Heart right ventricle (tissue), 16 donors: ENCODE results near the gene KMT2B. TPM values are rescaled to one million over a fixed set of nuclear protein-coding genes. Genes with fewer than 3 reads are reported as not detected.

Experiments
- ATAC-seq, 8 donors: fragments of 200-7000 bp; cut with Tn5 transposase; one replicate each; pipeline ENCODE4 v1.9.1; 2020; ENCODE audit warnings: mild to moderate bottlenecking in 8 of 8, moderate library complexity in 8 of 8, moderate number of reproducible peaks in 1 of 8
- DNase-seq, 2 donors: peaks; one replicate each; pipeline ENCODE4 v3.0.0-alpha.2; 2020
- H3K27ac ChIP-seq, 10 donors: fragments of 200-600 bp; sonication (generic) in 2 of 10; one replicate each; pipeline versions ENCODE4 v1.5.0 to v1.8.0; 2020 to 2022; ENCODE audit warnings: mild to moderate bottlenecking in 3 of 10
- H3K27me3 ChIP-seq, 7 donors: fragments of 200-600 bp; one replicate each; pipeline ENCODE4 v1.8.0; 2021 to 2022; ENCODE audit warnings: mild to moderate bottlenecking in 2 of 7
- H3K36me3 ChIP-seq, 9 donors: fragments of 200-600 bp; sonication (generic) in 1 of 9; one replicate each; pipeline versions ENCODE4 v1.5.0 to v1.8.0; 2020 to 2022; ENCODE audit warnings: mild to moderate bottlenecking in 2 of 9
- H3K4me1 ChIP-seq, 9 donors: fragments of 200-600 bp; sonication (generic) in 1 of 9; one replicate each; pipeline versions ENCODE4 v1.5.0 to v1.8.0; 2020 to 2022; ENCODE audit warnings: mild to moderate bottlenecking in 4 of 9
- H3K4me3 ChIP-seq, 10 donors: fragments of 200-600 bp; sonication (generic) in 2 of 10; one replicate each; pipeline versions ENCODE4 v1.5.0 to v1.8.0; 2020 to 2022; ENCODE audit warnings: mild to moderate bottlenecking in 7 of 10, moderate library complexity in 2 of 10
- H3K9me3 ChIP-seq, 11 donors: fragments of 200-600 bp in 10 of 11; sonication (generic) in 2 of 11; one replicate each; pipeline versions ENCODE4 v1.5.0 to v1.8.0; 2013 to 2022; ENCODE audit warnings: mild to moderate bottlenecking in 2 of 11, control low read depth in 1 of 11, moderate library complexity in 1 of 11
- WGBS, 2 donors: extraction: QIAGEN DNeasy Blood & Tissue Kit; methylation state at CpG; one replicate each; pipeline ENCODE4 v1.1.7; 2013; ENCODE audit warnings: inconsistent platforms in 1 of 2; 5-methylcytosine and 5-hydroxymethylcytosine counted together
- intact Hi-C, 10 donors: fragments of 100-400 bp; cut with DNase I; formaldehyde crosslinking; loops; one replicate each; pipeline versions ENCODE4 v1.11.1 to v1.14.2; 2022
- polyA plus RNA-seq, 2 donors: library from polyadenylated mRNA; stranded (reverse); fragments of 200-250 nt; gene quantifications; one replicate each; pipeline ENCODE4 v1.2.3, GENCODE V29; 2013
- total RNA-seq, 10 donors: library from RNA; stranded (reverse); fragmentation: NEBNext Ultra II Directional in 3 of 10; extraction: Animal tissue kit (Norgen Biotek cat#: 25700) in 3 of 10; gene quantifications; one replicate each; pipeline versions ENCODE4 v1.2.1 to v1.2.4, GENCODE V29; 2021 to 2023
- TF ChIP-seq, protein P1 (sequence below), 9 donors: fragments of 200-600 bp; sonication (generic) in 2 of 9; IDR thresholded peaks; one replicate each; pipeline versions ENCODE4 v1.5.0 to v1.8.0; 2021 to 2022; ENCODE audit warnings: antibody characterized with exemption in 9 of 9, mild to moderate bottlenecking in 5 of 9, moderate library complexity in 1 of 9
- donor health status: Arrhythmogenic right ventricular cardiomyopathy.
- donor health status: ischemic (EF 13 %, LVEDD 7.1; RV severe dilation, severe dysfunction).
- donor health status: healthy with polysubstance abuse.
- donor health status: DM: no; HTN: yes; CAD: no.
- donor health status: DM: no; HTN: no; CAD: no.
- donor health status: ischemic (EF 25% LVEDD 6.9; RV normal size, moderate dysfunction).
- donor health status: ischemic (EF 25% LVEDD 5.7; RV mildly dilated, moderate dysfunction).
- donor health status: healthy.
- donor health status: DM: yes; HTN: yes; CAD: no.
- donor health status: Ischemic cardiomyopathy.
- donor health status: ischemic (EF 35%, LVEDD 5.7; RV mildly dilated, moderate dysfunction).
- donor health status: nonischemic (EF 11% LVEDD 7.7; RV severe dilation, severe dysfunction).
- donor health status: DM: yes; HTN: yes; CAD: no.
- donor health status: PGD.
- donor health status: ischemic (EF 29% LVEDD 5.4; RV normal size, mild dysfunction).
- donor health status: nonischemic (EF 23%, LVEDD 6.1; RV moderate dilation, normal function).

Gene KMT2B
- total and polyA plus RNA-seq, 12 donors, result 10.8 to 28.7 (median 14.8) TPM

DNA sequence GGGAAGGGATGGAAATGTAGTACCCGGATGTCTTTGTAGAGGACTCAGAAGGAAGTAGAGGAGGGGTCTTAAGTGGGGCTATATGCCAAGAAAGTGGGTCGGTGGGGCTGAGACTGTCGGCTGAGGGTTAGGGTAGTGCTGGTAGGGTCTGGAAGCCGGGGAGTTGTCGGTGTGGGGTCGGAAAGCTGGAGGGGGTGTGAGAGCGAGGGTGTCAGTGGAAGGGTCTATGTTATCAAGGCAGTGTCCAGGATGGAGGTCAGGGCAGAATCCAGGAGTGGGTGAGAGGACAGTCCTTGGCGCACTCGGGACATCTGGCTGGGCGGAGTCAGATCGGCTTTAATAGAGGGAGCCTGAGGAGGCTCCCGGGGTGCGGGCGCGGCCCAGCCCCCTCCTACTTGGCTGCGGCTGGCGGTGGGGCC is 37.3 kb downstream of the KMT2B start:
- Histone ChIP-seq H3K4me1 (peaks cover 4 to 61% (median 40%) of the 10 kb centered on the region in 9 donors), H3K9me3 (no peaks in the 10 kb centered on the region), H3K27me3 (peaks cover 0 to 15% (median 0%) of the 10 kb centered on the region in 7 donors), H3K27ac (peak overlapping the region; percentile 88 to 99 (median 98)), H3K36me3 (peaks cover 0 to 36% (median 18%) of the 10 kb centered on the region in 9 donors), H3K4me3 (peak overlapping the region in 9 of 10 donors; percentile 71 to 99 (median 85))
- intact Hi-C loops, result loop anchor here in 1 of 10 donors (5.0 kb wide), 1 partner anchor 177 kb away; no protein-coding TSS in a partner anchor
- TF ChIP-seq, protein P1, sequence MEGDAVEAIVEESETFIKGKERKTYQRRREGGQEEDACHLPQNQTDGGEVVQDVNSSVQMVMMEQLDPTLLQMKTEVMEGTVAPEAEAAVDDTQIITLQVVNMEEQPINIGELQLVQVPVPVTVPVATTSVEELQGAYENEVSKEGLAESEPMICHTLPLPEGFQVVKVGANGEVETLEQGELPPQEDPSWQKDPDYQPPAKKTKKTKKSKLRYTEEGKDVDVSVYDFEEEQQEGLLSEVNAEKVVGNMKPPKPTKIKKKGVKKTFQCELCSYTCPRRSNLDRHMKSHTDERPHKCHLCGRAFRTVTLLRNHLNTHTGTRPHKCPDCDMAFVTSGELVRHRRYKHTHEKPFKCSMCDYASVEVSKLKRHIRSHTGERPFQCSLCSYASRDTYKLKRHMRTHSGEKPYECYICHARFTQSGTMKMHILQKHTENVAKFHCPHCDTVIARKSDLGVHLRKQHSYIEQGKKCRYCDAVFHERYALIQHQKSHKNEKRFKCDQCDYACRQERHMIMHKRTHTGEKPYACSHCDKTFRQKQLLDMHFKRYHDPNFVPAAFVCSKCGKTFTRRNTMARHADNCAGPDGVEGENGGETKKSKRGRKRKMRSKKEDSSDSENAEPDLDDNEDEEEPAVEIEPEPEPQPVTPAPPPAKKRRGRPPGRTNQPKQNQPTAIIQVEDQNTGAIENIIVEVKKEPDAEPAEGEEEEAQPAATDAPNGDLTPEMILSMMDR (IDR thresholded peaks at IDR 0.05), result no peak
- peak in 2 of 8 donors; percentile 2 to 27 for ATAC-seq
- 33 to 39% methylated on average over 11 to 17 of the region's 17 CpGs for WGBS, 2 donors
- no peak for DNase-seq

DNA sequence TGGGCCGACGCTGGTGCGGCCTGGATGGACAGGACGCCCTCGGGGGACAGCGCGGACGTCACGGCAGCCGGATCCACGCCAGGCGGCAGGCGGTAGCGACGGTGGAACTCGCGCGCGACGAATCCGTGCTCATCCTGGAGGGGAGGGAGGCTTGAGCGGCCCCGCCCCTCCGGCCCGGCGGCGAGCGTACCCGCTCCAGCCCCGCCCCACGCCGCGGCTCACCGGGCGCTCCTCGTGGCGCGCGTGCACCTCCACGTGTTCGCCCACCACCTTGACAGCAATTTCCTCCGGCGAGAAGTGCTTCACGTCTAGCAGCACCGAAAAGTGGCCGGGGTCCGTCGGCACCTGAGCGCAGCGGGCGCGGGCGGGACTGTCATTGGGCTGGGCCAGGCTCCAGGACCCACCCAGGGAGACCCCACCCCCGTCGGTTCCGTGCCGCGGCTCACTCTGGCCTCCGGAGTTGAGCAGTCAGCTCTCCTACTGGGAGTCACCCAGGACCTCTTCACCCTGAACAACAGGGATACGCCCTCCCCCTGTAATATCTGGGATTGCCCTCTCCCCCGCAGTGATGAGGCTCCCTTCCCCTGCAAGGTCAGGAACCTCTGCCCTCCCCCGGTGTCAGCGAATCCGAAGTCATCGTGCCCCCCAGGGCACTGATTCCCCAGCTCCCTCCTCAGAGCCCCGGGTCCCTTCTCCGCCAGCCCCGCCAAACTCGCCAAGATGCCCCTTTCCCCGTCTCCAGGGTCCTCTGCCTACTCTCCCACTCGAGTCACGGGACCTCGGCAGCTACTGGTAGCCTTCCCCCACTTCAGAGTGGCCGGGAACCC is 38.0 kb downstream of the KMT2B start:
- Histone ChIP-seq H3K36me3 (peaks cover 0 to 43% (median 18%) of the 10 kb centered on the region in 9 donors), H3K4me1 (peaks cover 4 to 59% (median 37%) of the 10 kb centered on the region in 9 donors), H3K27ac (peak overlapping the region; percentile 88 to 99 (median 98)), H3K27me3 (peaks cover 0 to 15% (median 0%) of the 10 kb centered on the region in 7 donors), H3K9me3 (peaks cover 0 to under 1% (median 0%) of the 10 kb centered on the region in 11 donors), H3K4me3 (peak overlapping the region; percentile 56 to 99 (median 82))
- WGBS, 2 donors, result 7 to 14% methylated on average over 68 to 74 of the region's 74 CpGs
- intact Hi-C loops, result loop anchor here in 1 of 10 donors (5.0 kb wide), 1 partner anchor 177 kb away; no protein-coding TSS in a partner anchor
- TF ChIP-seq, protein P1 (IDR thresholded peaks at IDR 0.05), result no peak
- DNase-seq (peak; percentile 88 to 93), ATAC-seq (peak; percentile 18 to 50 (median 36))

DNA sequence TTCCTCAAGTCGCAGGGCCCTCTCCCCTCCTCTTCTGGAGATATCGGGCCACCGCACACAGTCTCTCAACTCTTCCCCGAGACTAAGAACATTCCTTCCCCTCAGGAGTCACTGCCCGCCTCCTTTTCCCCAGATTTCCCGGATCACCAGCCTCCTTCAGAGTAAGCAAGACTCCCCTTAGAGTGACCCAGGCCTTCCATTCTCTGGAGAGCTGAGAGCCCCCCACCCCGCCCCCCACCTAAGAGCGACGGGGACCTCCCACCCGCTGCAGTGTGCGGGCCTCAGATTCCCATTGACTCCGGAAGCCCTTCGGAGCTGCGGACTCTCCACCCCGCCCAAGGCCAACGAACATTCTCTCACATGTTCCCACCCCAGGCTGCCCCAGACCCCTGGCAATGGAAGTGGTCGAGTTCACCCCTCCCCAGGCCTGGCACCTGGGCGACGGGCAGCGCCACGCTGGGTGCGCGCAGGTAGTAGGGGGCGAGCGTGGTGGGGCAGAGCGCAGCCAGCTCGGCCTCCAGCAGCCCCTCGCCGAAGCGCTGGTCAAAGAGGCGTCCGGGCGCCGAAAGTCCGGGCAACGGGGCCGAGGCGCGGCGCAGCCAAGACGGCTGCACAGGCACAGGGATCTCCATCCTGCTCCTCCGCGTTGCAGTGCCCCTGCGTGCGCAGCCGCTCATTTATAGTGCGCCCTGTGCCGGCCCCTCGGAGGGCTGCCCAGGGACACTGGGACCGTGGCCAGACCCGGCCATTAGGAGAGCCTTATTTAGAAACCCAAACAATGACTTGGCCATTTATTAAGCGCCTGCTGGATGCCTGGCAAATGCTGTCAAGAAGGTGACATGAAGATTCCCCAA is 38.8 kb downstream of the KMT2B start, which contains the start of gene HSPB6:
TSS of gene HSPB6 (minus strand) at position 653 of the 854 bp plus-strand sequence. CDS start at position 632, 21 bp downstream.
- 1 to 4% methylated on average over 52 of the region's 52 CpGs for WGBS, 2 donors
- TF ChIP-seq, protein P1 (IDR thresholded peaks at IDR 0.05), result no peak
- intact Hi-C loops, result loop anchor here in 2 of 10 donors (1.0 to 5.0 kb wide), 2 partner anchors 8 to 176 kb away; partner anchors contain the start of gene LIN37 (in 1 of the 2)
- ATAC-seq (peak; percentile 17 to 63 (median 41)), DNase-seq (peak; percentile 76 to 82)
- Histone ChIP-seq H3K4me1 (peaks cover 4 to 61% (median 37%) of the 10 kb centered on the region in 9 donors), H3K27ac (peak within 1 kb of the TSS; percentile 88 to 99 (median 98)), H3K4me3 (peak within 1 kb of the TSS; percentile 56 to 99 (median 82)), H3K36me3 (peaks cover 0 to 48% (median 18%) of the 10 kb centered on the region in 9 donors), H3K9me3 (peaks cover 0 to 3% (median 0%) of the 10 kb centered on the region in 11 donors), H3K27me3 (peaks cover 0 to 15% (median 0%) of the 10 kb centered on the region in 7 donors)
